ENCODE measurements around the gene SCYGR5. TPM values are rescaled to one million over a fixed set of nuclear protein-coding genes. Genes with fewer than 3 reads are reported as not detected.
"Not testable (repeated sequence)": the region's sequence is repeated elsewhere in the genome, so short reads cannot be mapped to it uniquely, and the experiment has no call there.

SCYGR5 gene
- total RNA-seq, 4 donors from 2014 or later: not detected

DNA sequence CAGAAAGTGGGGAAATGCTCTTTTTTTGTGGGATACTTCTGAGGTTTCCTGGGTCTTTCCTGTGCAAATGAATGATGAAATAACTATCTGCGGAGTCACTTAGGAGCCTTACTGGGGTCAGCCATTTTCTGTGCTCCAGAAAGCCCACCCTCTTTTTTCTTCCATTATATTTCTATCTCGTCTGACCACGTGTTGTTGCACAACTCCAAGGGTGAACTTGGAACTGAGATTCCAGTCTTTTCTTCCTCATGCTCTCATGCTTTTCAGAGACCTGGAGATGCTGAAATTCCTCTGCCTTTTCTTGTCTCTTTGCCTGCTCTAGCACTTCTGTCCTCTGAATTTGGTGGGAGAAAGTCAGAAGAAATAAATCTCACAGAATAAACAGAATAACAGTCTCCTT, 4.8 kb upstream of the SCYGR5 start:
- Histone ChIP-seq H3K4me3 (no peak overlapping the region), H3K9me3 (no peaks in the 10 kb centered on the region), H3K27me3 (no peaks in the 10 kb centered on the region), H3K36me3 (no peaks in the 10 kb centered on the region), H3K4me1 (no peaks in the 10 kb centered on the region), H3K27ac (no peak overlapping the region)
- TF ChIP-seq CTCF (IDR thresholded peaks at IDR 0.05): no peak
- TF ChIP-seq POLR2A (IDR thresholded peaks at IDR 0.05): no peak
- DNase-seq: no peak

DNA sequence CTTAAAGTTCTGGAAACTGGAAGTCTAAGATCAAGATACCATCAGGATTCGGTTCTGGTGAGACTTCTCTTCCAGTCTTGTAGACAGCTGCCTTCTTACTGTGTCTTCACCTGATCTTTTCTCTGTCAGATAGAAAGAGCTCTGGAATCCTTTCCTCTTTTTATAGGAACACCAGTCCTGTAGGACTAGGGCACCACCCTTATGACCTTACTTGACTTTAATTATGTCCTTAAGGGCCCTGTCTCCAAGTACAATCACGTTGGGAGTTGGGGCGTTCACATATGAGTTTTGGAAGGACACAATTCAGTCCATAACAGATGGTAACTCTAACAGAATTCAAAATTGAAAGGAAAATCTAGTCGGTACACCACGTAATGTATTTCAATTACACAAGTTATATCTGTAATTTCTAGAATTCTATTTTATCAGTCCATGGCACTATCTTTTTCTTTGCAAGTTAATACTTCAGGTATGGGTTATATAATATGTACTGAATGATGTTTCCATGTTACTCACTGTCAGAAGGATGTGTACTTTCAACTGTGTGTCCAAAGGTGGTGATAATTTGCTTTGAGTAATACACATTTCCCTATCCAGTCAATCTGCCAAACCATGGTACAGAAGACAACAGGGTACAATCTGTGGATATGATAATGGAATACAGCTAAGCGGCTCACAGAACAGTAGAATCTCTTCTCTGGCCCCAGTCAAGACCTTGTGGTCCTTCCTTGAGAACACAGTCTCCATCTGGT, 1.2 kb upstream of the SCYGR5 start:
- Histone ChIP-seq H3K27ac (peak overlapping the region in 2 of 4 donors; percentile 70), H3K9me3 (no peaks in the 10 kb centered on the region), H3K36me3 (no peaks in the 10 kb centered on the region), H3K4me1 (no peaks in the 10 kb centered on the region), H3K27me3 (no peaks in the 10 kb centered on the region), H3K4me3 (no peak overlapping the region)
- TF ChIP-seq CTCF (IDR thresholded peaks at IDR 0.05) (no peak), POLR2A (IDR thresholded peaks at IDR 0.05) (no peak)
- DNase-seq: no peak

DNA sequence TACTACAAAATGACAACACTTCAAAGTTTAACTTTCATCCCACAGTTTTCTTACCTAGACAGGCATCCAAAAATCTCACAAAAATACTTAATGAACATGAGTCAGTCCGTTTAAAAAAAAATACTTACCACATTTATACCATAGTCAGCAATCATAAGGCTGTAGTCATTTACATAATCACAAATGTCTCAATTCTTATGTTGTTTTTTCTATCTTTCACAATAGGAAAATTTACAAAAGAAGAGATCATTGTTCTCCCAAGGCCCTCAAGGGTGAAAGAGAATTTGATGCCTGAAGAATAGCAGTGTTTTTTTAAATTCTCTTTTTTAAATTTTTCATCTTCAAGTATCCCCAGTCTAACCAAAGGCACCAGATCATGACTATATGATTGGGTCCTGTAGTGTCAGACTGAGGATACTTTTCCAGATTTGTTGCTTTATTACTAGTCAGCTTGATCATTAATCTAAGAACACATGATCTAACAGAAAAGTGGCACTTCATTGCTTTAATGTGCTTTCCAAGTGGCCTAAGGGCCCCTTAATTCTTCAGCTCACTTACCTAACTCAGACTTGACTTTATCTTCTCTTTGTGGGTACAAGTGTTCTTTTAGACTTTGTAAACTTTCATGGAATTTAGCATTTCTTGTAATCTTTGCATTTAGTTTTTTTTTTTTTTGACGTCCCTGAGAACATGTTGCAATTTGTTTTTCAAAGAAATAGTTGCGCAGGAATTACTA, 4.7 kb downstream of the SCYGR5 start:
- no peak overlapping the region for H3K4me3 ChIP-seq
- no peak overlapping the region for H3K27ac ChIP-seq
- DNase-seq: no peak
- no peaks in the 10 kb centered on the region for H3K27me3 ChIP-seq
- TF ChIP-seq POLR2A (IDR thresholded peaks at IDR 0.05): no peak
- TF ChIP-seq CTCF (IDR thresholded peaks at IDR 0.05): no peak
- no peaks in the 10 kb centered on the region for H3K36me3 ChIP-seq
- H3K4me1 ChIP-seq: no peaks in the 10 kb centered on the region
- H3K9me3 ChIP-seq: no peaks in the 10 kb centered on the region

GRCh38 chr2:227673620-227674019, 7.0 kb downstream of the SCYGR5 start:
- DNase-seq, H3K4me1 ChIP-seq: not testable (repeated sequence)

DNA sequence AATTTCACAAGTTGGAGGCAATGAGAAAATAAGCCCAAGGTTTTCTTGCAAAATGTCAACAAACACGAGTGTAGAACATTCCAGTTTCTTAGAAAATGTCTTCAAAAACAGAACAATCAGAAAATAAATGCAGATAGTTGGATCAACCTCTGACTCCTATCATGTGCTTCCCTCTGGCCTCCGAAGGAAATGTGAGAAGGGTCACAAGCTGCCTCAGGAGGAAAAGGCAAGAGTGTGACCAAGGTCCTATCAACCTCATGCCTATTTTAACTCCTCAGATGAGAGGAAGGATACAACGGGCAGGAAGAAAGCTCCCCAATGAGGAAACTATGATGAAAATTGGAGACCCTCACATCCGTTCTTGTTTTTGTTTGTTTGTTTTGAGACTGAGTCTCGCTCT, 7.9 kb downstream of the SCYGR5 start:
- no peak overlapping the region for H3K4me3 ChIP-seq
- no peaks in the 10 kb centered on the region for H3K36me3 ChIP-seq
- no peak for TF ChIP-seq CTCF (IDR thresholded peaks at IDR 0.05)
- no peak for TF ChIP-seq POLR2A (IDR thresholded peaks at IDR 0.05)
- H3K4me1 ChIP-seq: no peaks in the 10 kb centered on the region
- no peak overlapping the region for H3K27ac ChIP-seq
- H3K9me3 ChIP-seq: no peaks in the 10 kb centered on the region
- H3K27me3 ChIP-seq: no peaks in the 10 kb centered on the region
- DNase-seq: no peak

More at GRCh38 chr2:227673620-227674019, 7.0 kb downstream of the SCYGR5 start:
- not testable (repeated sequence) for H3K27me3 ChIP-seq, H3K9me3 ChIP-seq, H3K4me3 ChIP-seq, H3K36me3 ChIP-seq, H3K27ac ChIP-seq

DNA sequence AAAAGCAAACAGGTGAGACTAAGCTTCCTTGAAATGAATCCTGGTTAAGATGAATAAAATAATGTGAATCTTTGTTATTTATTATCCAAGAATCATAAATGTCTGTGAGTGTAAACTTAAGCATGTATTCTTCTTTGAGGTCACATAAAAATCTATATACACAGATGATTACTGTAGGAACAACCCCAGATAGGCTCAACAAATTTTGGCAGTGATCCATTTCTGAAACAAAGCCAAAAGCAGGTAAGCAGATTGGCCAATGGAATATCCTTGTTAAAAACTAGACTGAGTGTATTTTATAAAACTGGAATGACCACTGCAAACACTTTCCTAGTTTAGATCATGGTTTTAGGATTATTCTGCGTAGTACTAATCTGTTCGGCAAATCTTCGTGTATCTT, 11.3 kb downstream of the SCYGR5 start:
- no peak for DNase-seq
- H3K4me3 ChIP-seq: no peak overlapping the region
- TF ChIP-seq CTCF (IDR thresholded peaks at IDR 0.05): no peak
- TF ChIP-seq POLR2A (IDR thresholded peaks at IDR 0.05): no peak
- H3K36me3 ChIP-seq: no peaks in the 10 kb centered on the region
- no peak overlapping the region for H3K27ac ChIP-seq
- no peaks in the 10 kb centered on the region for H3K4me1 ChIP-seq
- no peaks in the 10 kb centered on the region for H3K27me3 ChIP-seq
- no peaks in the 10 kb centered on the region for H3K9me3 ChIP-seq

All from Peyer's patch (tissue), 4 donors.